ENCODE results near the gene ACOT6.
"Not testable (repeated sequence)": the region's sequence is repeated elsewhere in the genome, so short reads cannot be mapped to it uniquely, and the experiment has no call there.

Gene ACOT6

DNA sequence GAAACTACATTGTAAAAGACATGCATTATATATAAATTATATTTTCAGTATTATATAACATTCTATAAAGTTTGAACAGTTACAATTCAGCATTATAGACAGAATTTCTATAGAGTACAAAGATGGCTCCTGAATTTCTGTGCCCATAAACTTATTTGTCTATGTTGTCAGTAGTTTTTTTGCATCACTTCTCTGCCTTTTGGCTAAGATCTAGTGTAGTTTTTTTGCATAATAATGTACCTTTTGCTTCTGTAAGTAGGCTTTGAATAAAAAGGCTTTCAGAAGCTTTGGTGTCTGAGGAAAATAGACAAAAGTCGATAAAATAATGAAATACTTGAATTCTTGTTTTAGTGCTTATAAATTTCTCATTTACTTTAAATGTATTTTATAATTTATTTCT lies 43.5 kb downstream of the ACOT6 start:
- DNase-seq = no peak

GRCh38 chr14:73659202-73659601 lies 46.9 kb downstream of the ACOT6 start:
- DNase-seq = not testable (repeated sequence)

DNA sequence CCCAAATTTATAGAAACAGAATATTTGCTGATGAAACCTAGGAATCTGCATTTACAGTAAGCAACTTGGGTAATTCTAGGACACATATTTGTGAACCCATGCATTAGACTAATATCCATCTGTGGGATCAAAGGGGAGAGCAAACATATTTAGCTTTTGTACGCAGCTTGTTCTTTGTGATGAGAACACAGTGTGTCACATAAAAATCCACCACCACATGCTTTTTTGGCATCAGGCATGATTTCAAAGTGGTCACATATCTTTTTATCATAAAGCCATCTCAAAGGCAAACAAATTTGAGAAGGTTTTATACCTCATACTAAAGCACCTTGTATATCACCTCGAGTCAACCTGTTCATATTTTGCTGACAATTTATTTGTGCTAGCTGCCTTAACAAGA lies 48.2 kb downstream of the ACOT6 start:
- DNase-seq = no peak

DNA sequence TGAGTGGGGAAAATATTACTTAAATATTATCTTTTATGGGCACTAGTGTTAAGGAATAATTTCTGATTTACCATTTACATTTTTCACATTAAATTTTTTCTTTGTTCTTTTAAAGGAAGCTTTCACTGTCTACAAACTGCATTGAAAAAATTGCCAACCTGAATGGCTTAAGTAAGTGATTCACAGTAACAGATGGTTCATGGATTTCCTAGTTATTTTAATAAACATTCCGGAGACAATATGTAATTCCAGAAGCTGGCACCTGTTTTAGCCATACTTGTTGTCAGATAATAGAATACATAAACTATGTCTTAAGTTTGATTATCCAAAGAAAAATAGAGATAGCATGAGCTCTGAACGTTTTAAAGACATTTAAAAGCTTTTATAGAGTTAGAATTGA lies 49.6 kb downstream of the ACOT6 start:
- peak; percentile 48 for DNase-seq

GRCh38 chr14:73662487-73662943 lies 50.2 kb downstream of the ACOT6 start:
- no peak for DNase-seq

GRCh38 chr14:73663548-73664212 lies 51.4 kb downstream of the ACOT6 start:
- no peak for DNase-seq

- DNase-seq = no peak
These were observed 52.8 kb downstream of the ACOT6 start for GRCh38 chr14:73665130-73665529.

DNA sequence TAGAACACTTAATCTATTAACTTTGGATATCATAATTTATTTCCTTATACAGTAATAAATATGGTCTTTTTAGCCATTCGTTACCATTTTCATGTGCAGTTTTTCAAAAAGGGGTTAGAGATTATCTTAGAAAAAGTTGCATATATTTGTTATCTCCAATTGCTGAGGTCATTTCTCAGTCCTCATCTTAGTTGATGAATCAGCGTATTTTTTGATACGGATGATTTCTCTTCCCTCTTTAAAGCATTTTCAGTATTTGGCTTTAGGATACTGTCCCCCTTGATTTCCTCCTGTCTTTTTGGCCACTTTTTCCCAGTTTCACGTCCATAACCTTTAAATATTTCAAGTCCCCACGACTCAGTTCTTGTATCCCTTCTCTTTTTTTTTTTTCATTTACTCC lies 54.3 kb downstream of the ACOT6 start:
- no peak for DNase-seq

DNA sequence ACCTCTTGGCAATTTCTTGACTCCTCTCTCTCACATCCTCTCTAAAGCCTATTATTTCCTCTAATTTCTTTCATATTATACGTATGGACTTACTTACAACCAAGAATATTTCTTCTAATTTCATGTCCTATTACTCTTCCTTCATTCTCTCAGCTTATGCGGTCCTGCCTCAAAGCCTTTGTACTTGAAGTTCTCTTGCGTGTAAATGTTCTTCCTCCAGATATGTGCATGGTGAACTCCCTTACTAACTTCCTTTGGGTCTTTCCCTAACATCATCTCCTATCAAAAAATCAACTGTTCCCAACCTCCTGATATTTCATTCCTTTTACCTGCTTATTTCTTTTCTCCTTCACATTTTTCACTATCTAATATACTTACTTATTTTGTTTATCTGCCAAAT lies 55.5 kb downstream of the ACOT6 start:
- DNase-seq = no peak

All from NCI-H1694 treated with DMSO at 0.1 percent for 48 hours (cell line).